BLaER1 (cell line): ENCODE data around the gene NLK.

Experiments
- H3K27ac ChIP-seq: shearing (Covaris generic); formaldehyde crosslinking; 2 replicates; pipeline ENCODE4 v1.8.1; 2022
- H3K27me3 ChIP-seq: shearing (Covaris generic); formaldehyde crosslinking; 2 replicates; pipeline ENCODE4 v1.8.1; 2022
- H3K36me3 ChIP-seq: shearing (Covaris generic); formaldehyde crosslinking; 2 replicates; pipeline ENCODE4 v1.8.1; 2022
- H3K4me1 ChIP-seq: shearing (Covaris generic); formaldehyde crosslinking; 2 replicates; pipeline ENCODE4 v1.8.1; 2022
- H3K4me2 ChIP-seq: shearing (Covaris generic); formaldehyde crosslinking; 2 replicates; pipeline ENCODE4 v1.8.1; 2022
- H3K4me3 ChIP-seq: shearing (Covaris generic); formaldehyde crosslinking; 2 replicates; pipeline ENCODE4 v1.8.1; 2022
- H3K9ac ChIP-seq: shearing (Covaris generic); formaldehyde crosslinking; 2 replicates; pipeline ENCODE4 v1.8.1; 2022
- H3K9me3 ChIP-seq: shearing (Covaris generic); formaldehyde crosslinking; 2 replicates; pipeline ENCODE4 v1.8.1; 2022
- H4K20me1 ChIP-seq: shearing (Covaris generic); formaldehyde crosslinking; 2 replicates; pipeline ENCODE4 v1.8.1; 2022
- Cebpa-rat ChIP-seq: shearing (Covaris generic); IDR thresholded peaks from 2 replicates; pipeline ENCODE4 v1.8.1; 2022

Gene NLK

DNA sequence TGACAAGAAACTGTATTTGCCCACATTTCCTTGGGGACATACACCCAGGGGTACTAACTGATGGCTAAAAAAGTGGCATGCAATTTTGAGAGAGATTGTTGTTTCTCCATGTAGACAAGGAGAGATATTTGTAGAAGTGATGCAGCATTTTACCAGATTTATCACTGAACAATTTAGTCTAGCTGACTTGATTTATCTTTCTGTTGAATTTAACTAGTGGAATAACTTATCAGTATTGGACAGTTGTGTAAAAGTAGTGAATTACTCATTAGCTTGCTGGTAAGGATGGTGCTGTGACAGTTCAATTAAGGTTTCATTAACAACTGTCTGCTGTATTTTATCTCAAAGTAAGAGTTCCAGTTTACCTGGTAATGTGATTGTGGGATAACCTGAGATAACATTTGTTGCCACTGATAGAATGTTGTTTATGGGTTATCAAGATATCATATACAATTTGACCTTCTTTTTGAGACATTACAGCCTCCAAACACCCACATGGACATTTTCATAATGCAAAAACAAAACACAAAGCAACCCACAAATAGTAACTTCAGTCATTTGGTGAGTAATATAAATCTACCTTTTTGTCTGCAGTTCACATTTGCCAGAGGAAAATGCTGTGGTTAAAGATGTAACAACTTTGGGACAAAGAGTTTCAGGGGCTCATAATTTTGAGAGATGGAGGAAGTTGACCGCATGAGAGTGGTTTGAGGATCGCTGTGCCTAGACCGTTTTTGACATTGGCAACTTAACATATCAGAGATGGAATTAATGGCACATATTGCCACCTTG is 3.8 kb downstream of the NLK start:
- Histone ChIP-seq H3K27ac (peak overlapping the region; percentile 72), H3K27me3 (no peaks in the 10 kb centered on the region), H4K20me1 (peaks cover 33% of the 10 kb centered on the region), H3K36me3 (no peaks in the 10 kb centered on the region), H3K4me1 (peaks cover 75% of the 10 kb centered on the region), H3K9ac (peak overlapping the region; percentile 52), H3K4me3 (peak overlapping the region; percentile 82), H3K4me2 (peak overlapping the region; percentile 88), H3K9me3 (no peaks in the 10 kb centered on the region)
- TF ChIP-seq Cebpa-rat = no peak

DNA sequence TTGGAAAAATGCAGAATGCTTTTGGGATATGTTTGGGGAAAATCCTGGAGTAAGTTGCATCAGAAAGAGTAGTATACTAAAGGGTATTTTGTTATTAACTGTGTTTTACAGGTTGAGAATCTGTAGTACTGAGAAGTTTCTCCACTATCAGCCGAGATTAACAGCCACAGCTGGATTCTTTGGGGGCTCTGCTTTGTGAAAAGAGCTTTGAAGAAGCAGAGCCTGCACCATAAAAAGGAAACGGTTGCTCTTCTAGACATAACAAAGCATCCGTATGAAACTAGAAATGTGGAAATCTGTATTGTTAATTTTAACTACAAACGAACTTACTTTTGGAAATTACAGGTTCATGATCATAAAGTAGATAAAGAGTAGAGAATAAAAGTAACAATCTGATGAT is 5.3 kb downstream of the NLK start:
- Histone ChIP-seq H3K9me3 (no peaks in the 10 kb centered on the region), H4K20me1 (peaks cover 46% of the 10 kb centered on the region), H3K4me1 (peaks cover 69% of the 10 kb centered on the region), H3K27ac (peak overlapping the region; percentile 72), H3K36me3 (no peaks in the 10 kb centered on the region), H3K4me2 (peak overlapping the region; percentile 88), H3K4me3 (peak overlapping the region; percentile 38; the same call in 1 of the 2 replicates), H3K27me3 (no peaks in the 10 kb centered on the region), H3K9ac (peak overlapping the region; percentile 58)
- no peak for TF ChIP-seq Cebpa-rat

DNA sequence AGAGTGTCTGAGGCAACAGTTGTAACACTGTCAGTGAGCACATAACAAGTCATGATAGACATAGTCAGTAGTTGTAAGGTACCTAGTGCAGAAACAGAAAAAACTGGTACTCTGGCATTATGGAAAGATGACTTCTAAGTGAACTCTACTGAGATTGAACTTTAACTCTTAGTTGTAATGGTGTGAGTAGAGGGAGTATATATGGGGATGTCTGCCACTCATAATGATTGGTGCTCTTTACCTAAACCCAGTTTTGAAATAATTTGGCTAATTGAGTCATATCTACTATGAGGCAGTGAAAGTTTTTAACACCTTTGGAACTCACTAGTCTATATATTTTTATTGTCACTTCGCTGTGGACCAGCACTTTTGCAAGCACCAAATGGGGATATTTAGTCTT is 6.6 kb downstream of the NLK start:
- H3K27me3 ChIP-seq = no peaks in the 10 kb centered on the region
- H3K4me1 ChIP-seq = peaks cover 65% of the 10 kb centered on the region
- peak overlapping the region; percentile 72 for H3K27ac ChIP-seq
- TF ChIP-seq Cebpa-rat = no peak
- peak overlapping the region; percentile 88 for H3K4me2 ChIP-seq
- H4K20me1 ChIP-seq = peaks cover 46% of the 10 kb centered on the region
- no peaks in the 10 kb centered on the region for H3K36me3 ChIP-seq
- H3K9ac ChIP-seq = no peak overlapping the region
- H3K9me3 ChIP-seq = no peaks in the 10 kb centered on the region
- H3K4me3 ChIP-seq = no peak overlapping the region

DNA sequence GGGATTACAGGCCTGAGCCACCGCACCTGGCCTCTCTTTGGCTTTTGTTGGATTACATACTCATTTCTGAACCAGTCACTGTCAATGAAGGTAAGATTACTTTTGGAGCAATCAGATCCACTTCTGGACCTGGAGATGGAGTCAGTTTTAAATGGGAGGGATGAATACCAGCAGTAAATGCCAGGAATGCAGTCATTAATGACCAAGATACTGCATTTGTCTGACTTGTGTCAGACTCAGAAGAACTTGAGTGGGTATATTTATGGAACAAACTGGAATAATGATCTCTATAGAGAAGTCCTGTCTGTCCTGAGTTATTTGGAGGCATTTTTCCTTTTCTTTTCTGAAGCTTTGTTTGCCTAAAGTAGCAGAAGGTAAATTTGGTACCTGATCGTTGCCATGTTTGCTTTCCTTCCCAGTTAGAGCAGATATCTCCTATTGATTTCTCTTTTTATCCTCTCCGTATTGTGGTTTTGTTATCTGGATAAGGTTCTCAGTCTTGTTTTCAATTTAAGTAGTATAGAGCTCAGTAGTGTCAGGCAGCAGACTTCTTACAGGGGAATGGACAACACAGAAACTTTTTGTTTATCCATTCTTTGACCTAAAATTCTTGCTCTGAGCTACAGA is 10.7 kb downstream of the NLK start:
- peaks cover 66% of the 10 kb centered on the region; the same call in 1 of the 2 replicates for H4K20me1 ChIP-seq
- no peak overlapping the region for H3K4me2 ChIP-seq
- H3K4me1 ChIP-seq = peaks cover 37% of the 10 kb centered on the region
- no peaks in the 10 kb centered on the region for H3K36me3 ChIP-seq
- no peak overlapping the region for H3K27ac ChIP-seq
- no peaks in the 10 kb centered on the region for H3K27me3 ChIP-seq
- no peak overlapping the region for H3K9ac ChIP-seq
- H3K9me3 ChIP-seq = no peaks in the 10 kb centered on the region
- no peak for TF ChIP-seq Cebpa-rat
- H3K4me3 ChIP-seq = no peak overlapping the region

DNA sequence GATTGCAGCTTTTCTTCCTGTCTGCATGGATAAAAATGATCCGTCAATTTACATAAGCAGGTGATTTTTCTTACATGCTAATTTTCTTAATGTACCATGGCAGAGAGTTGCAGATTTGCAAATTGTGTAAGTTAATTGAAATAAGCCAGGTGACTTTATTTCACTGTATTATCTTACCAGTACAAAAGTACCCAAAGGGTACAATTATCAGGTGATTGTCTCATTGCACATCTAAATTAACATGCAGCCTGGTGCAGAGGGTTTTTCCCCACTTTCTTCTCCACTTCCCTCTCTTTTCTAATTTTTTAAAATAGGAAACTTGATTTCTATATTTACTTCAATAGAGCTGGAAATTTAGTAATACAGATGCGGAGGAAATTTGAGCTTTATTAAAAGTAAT is 11.2 kb downstream of the NLK start:
- Histone ChIP-seq H3K4me2 (no peak overlapping the region), H3K27ac (no peak overlapping the region), H3K9me3 (no peaks in the 10 kb centered on the region), H3K4me1 (peaks cover 32% of the 10 kb centered on the region), H4K20me1 (peaks cover 72% of the 10 kb centered on the region; the same call in 1 of the 2 replicates), H3K9ac (no peak overlapping the region), H3K27me3 (no peaks in the 10 kb centered on the region), H3K4me3 (no peak overlapping the region), H3K36me3 (peaks cover 1% of the 10 kb centered on the region; the same call in 1 of the 2 replicates)
- TF ChIP-seq Cebpa-rat = no peak

DNA sequence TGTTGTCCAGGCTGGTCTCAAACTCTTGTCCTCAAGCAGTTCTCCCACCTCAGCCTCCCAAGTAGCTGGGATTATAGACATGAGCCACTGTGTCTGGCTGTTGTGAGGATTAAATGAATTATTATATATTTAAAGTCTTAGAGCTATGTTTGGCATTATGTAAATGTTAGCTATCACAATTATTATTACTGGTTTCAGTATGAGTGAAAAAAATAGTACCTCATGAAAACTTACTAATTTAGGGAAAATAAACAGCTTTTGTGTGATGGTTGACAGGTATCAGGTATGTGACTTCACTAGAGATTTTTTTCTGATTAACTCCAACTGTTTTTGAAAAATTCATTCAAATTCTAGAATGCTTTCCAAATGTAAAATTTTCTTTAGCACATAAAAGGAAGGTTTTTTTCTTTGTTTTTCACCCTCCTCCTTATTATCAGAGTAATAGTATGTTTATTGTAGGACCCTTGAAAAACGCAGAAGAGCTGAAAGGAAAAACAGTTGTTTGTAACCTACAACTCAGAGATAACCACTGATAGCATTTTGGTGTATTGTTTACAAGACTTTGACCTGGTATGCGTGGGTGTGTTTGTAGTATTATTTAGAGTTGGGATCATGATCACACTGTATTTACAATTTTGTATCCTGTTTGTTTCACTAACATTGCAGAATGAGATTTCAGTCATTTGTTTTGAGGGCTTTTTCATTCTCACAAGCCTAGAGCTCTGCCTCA is 13.2 kb downstream of the NLK start:
- Histone ChIP-seq H3K27ac (no peak overlapping the region), H3K36me3 (peaks cover 4% of the 10 kb centered on the region; the same call in 1 of the 2 replicates), H3K9ac (no peak overlapping the region), H3K4me2 (no peak overlapping the region), H3K4me1 (peaks cover 22% of the 10 kb centered on the region), H3K4me3 (no peak overlapping the region), H3K9me3 (no peaks in the 10 kb centered on the region), H4K20me1 (peaks cover 91% of the 10 kb centered on the region), H3K27me3 (no peaks in the 10 kb centered on the region)
- TF ChIP-seq Cebpa-rat = no peak

DNA sequence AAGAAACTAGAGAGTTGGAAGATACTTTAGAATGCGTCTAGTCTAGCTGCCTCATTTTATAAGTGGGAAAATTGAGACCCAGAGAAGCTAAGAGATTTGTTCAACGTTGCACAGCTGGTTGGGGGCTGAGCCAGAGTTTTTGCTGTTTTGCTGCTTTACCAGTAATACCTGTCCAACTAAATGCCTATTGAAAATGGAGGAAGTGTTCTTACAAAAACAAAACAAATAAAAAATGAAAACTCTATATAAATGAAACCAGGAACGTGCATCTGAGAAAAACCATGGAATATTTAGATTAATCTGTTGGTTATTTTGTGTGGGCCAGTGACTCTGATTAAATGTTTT is 13.8 kb downstream of the NLK start:
- H3K27ac ChIP-seq = no peak overlapping the region
- H4K20me1 ChIP-seq = peaks cover 95% of the 10 kb centered on the region
- no peak overlapping the region for H3K9ac ChIP-seq
- H3K4me2 ChIP-seq = no peak overlapping the region
- H3K27me3 ChIP-seq = no peaks in the 10 kb centered on the region
- H3K4me1 ChIP-seq = peaks cover 22% of the 10 kb centered on the region
- H3K4me3 ChIP-seq = no peak overlapping the region
- TF ChIP-seq Cebpa-rat = no peak
- H3K9me3 ChIP-seq = no peaks in the 10 kb centered on the region
- peaks cover 4% of the 10 kb centered on the region; the same call in 1 of the 2 replicates for H3K36me3 ChIP-seq

DNA sequence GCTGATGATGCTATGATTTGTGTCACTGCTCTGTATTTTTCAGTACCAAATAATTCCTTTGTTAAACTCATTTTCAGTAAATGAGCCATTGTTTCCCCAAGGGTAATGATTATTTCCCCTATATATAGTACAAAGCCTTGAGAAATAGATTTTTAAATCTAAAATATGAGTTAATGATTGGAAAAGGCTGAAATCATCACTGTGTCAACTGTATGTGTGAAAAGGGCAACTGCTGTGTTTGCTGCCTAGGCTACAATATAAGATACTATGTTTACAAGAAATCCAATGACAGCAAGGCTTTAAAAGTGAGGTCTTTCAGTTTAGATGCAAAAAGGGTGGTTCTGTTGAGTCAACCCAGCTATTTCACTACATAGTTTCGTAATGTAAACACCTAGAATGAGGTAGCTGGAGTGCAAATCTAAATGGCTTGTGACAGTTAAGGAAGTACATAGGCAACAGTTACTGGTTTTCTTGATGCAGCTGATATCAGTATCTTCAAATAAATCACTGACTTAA is 15.3 kb downstream of the NLK start:
- H3K4me3 ChIP-seq = no peak overlapping the region
- no peak overlapping the region for H3K9ac ChIP-seq
- peaks cover under 1% of the 10 kb centered on the region; the same call in 1 of the 2 replicates for H3K9me3 ChIP-seq
- no peak for TF ChIP-seq Cebpa-rat
- peaks cover 8% of the 10 kb centered on the region; the same call in 1 of the 2 replicates for H3K36me3 ChIP-seq
- H3K27me3 ChIP-seq = no peaks in the 10 kb centered on the region
- peaks cover 22% of the 10 kb centered on the region for H3K4me1 ChIP-seq
- H3K4me2 ChIP-seq = peak overlapping the region; percentile 1; the same call in 1 of the 2 replicates
- H4K20me1 ChIP-seq = peaks cover 91% of the 10 kb centered on the region
- no peak overlapping the region for H3K27ac ChIP-seq

DNA sequence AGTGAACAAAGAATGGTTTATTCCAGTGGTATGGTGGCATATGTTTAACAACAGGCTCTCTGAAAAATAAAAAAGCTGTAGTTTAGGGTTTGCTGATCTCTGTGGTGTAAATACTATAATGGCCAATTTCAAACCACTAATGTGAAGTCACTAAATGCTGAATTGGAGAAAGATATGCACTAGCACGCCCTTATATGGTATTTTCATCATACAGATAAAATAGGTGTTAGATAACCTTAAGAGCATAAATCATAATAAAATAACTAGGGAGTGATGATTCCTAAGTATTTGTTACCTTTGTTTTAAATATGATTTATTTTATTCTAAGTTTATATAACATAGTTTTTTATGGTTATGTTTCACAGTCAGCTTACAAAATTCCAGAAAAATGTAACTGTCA is 17.2 kb downstream of the NLK start:
- TF ChIP-seq Cebpa-rat = no peak
- peaks cover 81% of the 10 kb centered on the region for H4K20me1 ChIP-seq
- H3K9me3 ChIP-seq = peaks cover 3% of the 10 kb centered on the region; the same call in 1 of the 2 replicates
- peaks cover 13% of the 10 kb centered on the region for H3K4me1 ChIP-seq
- H3K27me3 ChIP-seq = no peaks in the 10 kb centered on the region
- H3K27ac ChIP-seq = no peak overlapping the region
- no peak overlapping the region for H3K4me2 ChIP-seq
- H3K4me3 ChIP-seq = no peak overlapping the region
- no peak overlapping the region for H3K9ac ChIP-seq
- H3K36me3 ChIP-seq = peaks cover 10% of the 10 kb centered on the region; the same call in 1 of the 2 replicates
